H1 (cell line): ENCODE data around the gene PLPPR2. TPM values are rescaled to one million over a fixed set of nuclear protein-coding genes. Genes with fewer than 3 reads are reported as not detected.
A peak's percentile ranks its signal among the peaks of the same experiment; 100 is the strongest.

Source experiments
- CTCF ChIA-PET: fragments of 300-600 bp; sonication (Branson Sonifier 250); formaldehyde crosslinking; loops from one replicate; lab custom pipeline; 2021; ENCODE audit not compliant: partially characterized antibody; lab: Charles Lee
- POLR2A ChIA-PET: fragments of 300-600 bp; sonication (Branson Sonifier 250); formaldehyde crosslinking; loops from one replicate; lab custom pipeline; 2021; ENCODE audit warnings: inconsistent platforms; ENCODE audit not compliant: partially characterized antibody; lab: Charles Lee
- DNase-seq, 2 experiments: peaks; one replicate each; pipeline versions ENCODE4 v3.0.0 to v3.0.0-alpha.2; 2010 to 2022; ENCODE audit warnings: low spot score in 2 of 2, low read depth in 1 of 2, mixed read lengths in 1 of 2
- FAIRE-seq: peaks from 2 replicates; lab custom pipeline; 2011; peaks lifted over from hg19 to GRCh38; lab: Jason Lieb, UNC
- H2AFZ ChIP-seq: 2 replicates; pipeline ENCODE4 v1.8.1; 2012; ENCODE audit warnings: low read length, inconsistent platforms
- H2AK5ac ChIP-seq: 2 replicates; pipeline ENCODE4 v1.6.1; 2013; ENCODE audit warnings: low read depth, low read length
- H2BK120ac ChIP-seq: replicated peaks from 2 replicates; pipeline ENCODE3; 2013; ENCODE audit warnings: low read depth, low read length, inconsistent platforms
- H2BK12ac ChIP-seq: 2 replicates; pipeline ENCODE4 v1.6.1; 2013; ENCODE audit warnings: low read depth, low read length
- H2BK15ac ChIP-seq: 2 replicates; pipeline ENCODE4 v1.6.1; 2013; ENCODE audit warnings: low read length
- H2BK20ac ChIP-seq: 2 replicates; pipeline ENCODE4 v1.6.1; 2013; ENCODE audit warnings: low read length
- H2BK5ac ChIP-seq: 2 replicates; pipeline ENCODE4 v1.6.1; 2013; ENCODE audit warnings: low read depth, low read length
- H3K14ac ChIP-seq: 2 replicates; pipeline ENCODE4 v1.6.1; 2013; ENCODE audit warnings: inconsistent platforms; ENCODE audit not compliant: insufficient read length
- H3K18ac ChIP-seq: 2 replicates; pipeline ENCODE4 v1.6.1; 2013; ENCODE audit warnings: low read length; ENCODE audit errors: extremely low read depth
- H3K23ac ChIP-seq: 2 replicates; pipeline ENCODE4 v1.6.1; 2013; ENCODE audit warnings: inconsistent platforms; ENCODE audit not compliant: insufficient read length
- H3K23me2 ChIP-seq: 2 replicates; pipeline ENCODE4 v1.6.1; 2013; ENCODE audit warnings: low read depth, low read length
- H3K27ac ChIP-seq: 2 replicates; pipeline ENCODE4 v1.6.1; 2011; ENCODE audit warnings: low read depth, low read length, inconsistent platforms
- H3K27me3 ChIP-seq, 4 experiments: replicated peaks in 1 of 4; 1 replicate in 1 of 4; 2 replicates in 3 of 4; pipeline versions ENCODE4 v1.6.1 to v1.8.1; 2011 to 2013; ENCODE audit warnings: low read length in 3 of 4, mild to moderate bottlenecking in 3 of 4, inconsistent platforms in 2 of 4, mixed read lengths in 2 of 4, moderate library complexity in 1 of 4; ENCODE audit not compliant: control insufficient read depth in 3 of 4, insufficient read depth in 3 of 4; ENCODE audit errors: extremely low read depth in 1 of 4
- H3K36me3 ChIP-seq, 4 experiments: 2 replicates each; pipeline versions ENCODE4 v1.6.1 to v1.8.1; 2011 to 2013; ENCODE audit warnings: mild to moderate bottlenecking in 4 of 4, low read length in 3 of 4, moderate library complexity in 2 of 4, control low read depth in 1 of 4, inconsistent platforms in 1 of 4; ENCODE audit not compliant: insufficient read depth in 4 of 4, control insufficient read depth in 2 of 4
- H3K4ac ChIP-seq: replicated peaks from 2 replicates; pipeline ENCODE3; 2013; ENCODE audit warnings: low read length, low read depth, mixed read lengths, inconsistent platforms; ENCODE audit not compliant: insufficient read length
- H3K4me1 ChIP-seq, 4 experiments: replicated peaks in 1 of 4; 1 replicate in 1 of 4; 2 replicates in 3 of 4; pipeline versions ENCODE4 v1.6.1 to v1.8.1; 2011 to 2013; ENCODE audit warnings: low read length in 3 of 4, inconsistent platforms in 2 of 4, mixed read lengths in 1 of 4; ENCODE audit not compliant: insufficient read depth in 4 of 4, control insufficient read depth in 3 of 4
- H3K4me2 ChIP-seq, 2 experiments: 2 replicates each; pipeline versions ENCODE4 v1.6.1 to v1.8.1; 2011 to 2013; ENCODE audit warnings: low read depth in 2 of 2, low read length in 2 of 2, control low read depth in 1 of 2, inconsistent platforms in 1 of 2, mild to moderate bottlenecking in 1 of 2; ENCODE audit not compliant: insufficient read depth in 1 of 2
- H3K4me3 ChIP-seq, 4 experiments: fragments of 200-600, 300-600 bp in 1 of 4; sonication (generic), shearing (Covaris generic), sonication (Bioruptor Twin) in 1 of 4; 2 replicates each; pipeline versions ENCODE4 v1.5.1 to v1.8.1; 2011 to 2016; ENCODE audit warnings: low read length in 4 of 4, low read depth in 3 of 4, control low read depth in 2 of 4, inconsistent platforms in 2 of 4, mild to moderate bottlenecking in 2 of 4, mixed read lengths in 1 of 4, moderate library complexity in 1 of 4; ENCODE audit not compliant: insufficient read depth in 2 of 4; ENCODE audit errors: extremely low read depth in 1 of 4
- H3K56ac ChIP-seq: replicated peaks from 2 replicates; pipeline ENCODE3; 2013; ENCODE audit warnings: low read depth, mild to moderate bottlenecking, mixed read lengths, low read length, inconsistent platforms; ENCODE audit not compliant: insufficient read length
- H3K79me1 ChIP-seq: 2 replicates; pipeline ENCODE4 v1.6.1; 2013; ENCODE audit warnings: low read depth, low read length, control low read depth
- H3K79me2 ChIP-seq, 2 experiments: 2 replicates each; pipeline versions ENCODE4 v1.6.1 to v1.8.1; 2012 to 2013; ENCODE audit warnings: low read length in 2 of 2, mild to moderate bottlenecking in 2 of 2, inconsistent platforms in 1 of 2; ENCODE audit not compliant: insufficient read depth in 2 of 2, control insufficient read depth in 1 of 2
- H3K9ac ChIP-seq, 4 experiments: replicated peaks in 1 of 4; 1 replicate in 1 of 4; 2 replicates in 3 of 4; pipeline versions ENCODE4 v1.6.1 to v1.8.1; 2011 to 2013; ENCODE audit warnings: low read depth in 3 of 4, low read length in 3 of 4, control low read depth in 2 of 4, mild to moderate bottlenecking in 2 of 4, moderate library complexity in 2 of 4, inconsistent platforms in 1 of 4; ENCODE audit errors: extremely low read depth in 1 of 4
- H3K9me3 ChIP-seq, 2 experiments: 2 replicates each; pipeline versions ENCODE4 v1.6.1 to v1.8.1; 2012 to 2013; ENCODE audit warnings: mild to moderate bottlenecking in 2 of 2, moderate library complexity in 2 of 2, control low read depth in 1 of 2, inconsistent platforms in 1 of 2, low read depth in 1 of 2, low read length in 1 of 2, mixed read lengths in 1 of 2; ENCODE audit not compliant: insufficient read depth in 2 of 2
- H4K20me1 ChIP-seq, 2 experiments: replicated peaks in 1 of 2; 2 replicates each; pipeline versions ENCODE3 to v1.8.1; 2011 to 2013; ENCODE audit warnings: inconsistent platforms in 2 of 2, low read length in 2 of 2, mild to moderate bottlenecking in 1 of 2; ENCODE audit not compliant: insufficient read depth in 2 of 2, control insufficient read depth in 1 of 2
- H4K5ac ChIP-seq: 2 replicates; pipeline ENCODE4 v1.6.1; 2013; ENCODE audit warnings: low read length, low read depth, mixed read lengths, inconsistent platforms; ENCODE audit not compliant: insufficient read length
- H4K8ac ChIP-seq: 2 replicates; pipeline ENCODE4 v1.8.0; 2013; ENCODE audit warnings: mild to moderate bottlenecking, moderate library complexity, low read length, inconsistent platforms; ENCODE audit not compliant: insufficient read depth; ENCODE audit errors: extremely low read depth
- H4K91ac ChIP-seq: replicated peaks from 2 replicates; pipeline ENCODE3; 2013; ENCODE audit warnings: low read length, mixed read lengths, inconsistent platforms; ENCODE audit not compliant: insufficient read length
- CEBPB ChIP-seq: IDR thresholded peaks from 2 replicates; pipeline ENCODE4 v1.6.1; 2012; ENCODE audit warnings: low read depth, low read length
- CHD1 ChIP-seq: IDR thresholded peaks from 2 replicates; pipeline ENCODE4 v1.6.1; 2012; ENCODE audit warnings: low read depth, low read length, improper control_type of control experiment
- EGR1 ChIP-seq: IDR thresholded peaks from 2 replicates; pipeline ENCODE4 v1.6.1; 2011; ENCODE audit warnings: low read depth, low read length, borderline replicate concordance
- JUN ChIP-seq: IDR thresholded peaks from 2 replicates; pipeline ENCODE4 v1.6.1; 2011; ENCODE audit warnings: low read depth, mild to moderate bottlenecking, improper control_type of control experiment, low read length
- NRF1 ChIP-seq: IDR thresholded peaks from 2 replicates; pipeline ENCODE4 v1.6.1; 2011; ENCODE audit warnings: mild to moderate bottlenecking, low read depth, low read length, improper control_type of control experiment
- RBBP5 ChIP-seq: IDR thresholded peaks from 2 replicates; pipeline ENCODE4 v1.7.1; 2012; ENCODE audit warnings: low read depth, mild to moderate bottlenecking, inconsistent platforms, low read length, moderate library complexity, borderline replicate concordance
- RXRA ChIP-seq: IDR thresholded peaks from 2 replicates; pipeline ENCODE4 v1.6.1; 2011; ENCODE audit warnings: low read depth, mild to moderate bottlenecking, low read length, moderate library complexity; ENCODE audit not compliant: insufficient read depth
- SIX5 ChIP-seq: IDR thresholded peaks from 2 replicates; pipeline ENCODE4 v1.6.1; 2011; ENCODE audit warnings: mild to moderate bottlenecking, low read depth, low read length
- SRF ChIP-seq: IDR thresholded peaks from 2 replicates; pipeline ENCODE4 v1.6.1; 2011; ENCODE audit warnings: mild to moderate bottlenecking, low read depth, low read length, moderate library complexity
- SUZ12 ChIP-seq: fragments of 200-600 bp; sonication (generic); IDR thresholded peaks from 2 replicates; pipeline ENCODE4 v1.6.1; 2012; ENCODE audit warnings: mild to moderate bottlenecking, inconsistent platforms, low read length, moderate library complexity, mixed read lengths
- TAF1 ChIP-seq: IDR thresholded peaks from 2 replicates; pipeline ENCODE4 v1.6.1; 2011; ENCODE audit warnings: mild to moderate bottlenecking, low read depth, low read length
- WGBS, 2 experiments: shearing (Covaris generic) in 1 of 2; methylation state at CpG; one replicate each; pipeline versions ENCODE4 v1.1.6 to v1.1.7; 2013 to 2015; ENCODE audit warnings: low lambda C conversion rate in 2 of 2, mixed read lengths in 2 of 2, inconsistent platforms in 1 of 2, low coverage in 1 of 2, missing lambda C conversion rate in 1 of 2; ENCODE audit not compliant: insufficient replicate concordance in 2 of 2, insufficient coverage in 1 of 2, insufficient read length in 1 of 2; ENCODE audit errors: extremely low coverage in 1 of 2, missing lambda C conversion rate in 1 of 2; 5-methylcytosine and 5-hydroxymethylcytosine counted together
- polyA plus RNA-seq, 7 experiments: library from polyadenylated mRNA; depleted of rRNA in 3 of 7; stranded (reverse) in 5 of 7; unstranded in 2 of 7; fragments of >200 nt in 5 of 7; fragments of 200-250 nt in 2 of 7; gene quantifications; 1 replicate in 5 of 7; 2 replicates in 1 of 7; 4 replicates in 1 of 7; pipeline versions ENCODE4 v1.2.1 to v1.2.3, GENCODE V29; 2011 to 2013; ENCODE audit warnings: missing spikeins in 2 of 7, mixed read lengths in 2 of 7
- total RNA-seq: library from RNA; stranded (reverse); fragmentation: NEBNext Ultra II Directional; extraction: Animal tissue kit (Norgen Biotek cat#: 25700); gene quantifications from 2 replicates; pipeline ENCODE4 v1.2.1, GENCODE V29; 2021

PLPPR2 gene
- total and polyA plus RNA-seq, 2 of the 8 experiments (the other 6 are each of a cell fraction or from before 2014, with no cell fraction given): 7.2 to 11.7 TPM

DNA sequence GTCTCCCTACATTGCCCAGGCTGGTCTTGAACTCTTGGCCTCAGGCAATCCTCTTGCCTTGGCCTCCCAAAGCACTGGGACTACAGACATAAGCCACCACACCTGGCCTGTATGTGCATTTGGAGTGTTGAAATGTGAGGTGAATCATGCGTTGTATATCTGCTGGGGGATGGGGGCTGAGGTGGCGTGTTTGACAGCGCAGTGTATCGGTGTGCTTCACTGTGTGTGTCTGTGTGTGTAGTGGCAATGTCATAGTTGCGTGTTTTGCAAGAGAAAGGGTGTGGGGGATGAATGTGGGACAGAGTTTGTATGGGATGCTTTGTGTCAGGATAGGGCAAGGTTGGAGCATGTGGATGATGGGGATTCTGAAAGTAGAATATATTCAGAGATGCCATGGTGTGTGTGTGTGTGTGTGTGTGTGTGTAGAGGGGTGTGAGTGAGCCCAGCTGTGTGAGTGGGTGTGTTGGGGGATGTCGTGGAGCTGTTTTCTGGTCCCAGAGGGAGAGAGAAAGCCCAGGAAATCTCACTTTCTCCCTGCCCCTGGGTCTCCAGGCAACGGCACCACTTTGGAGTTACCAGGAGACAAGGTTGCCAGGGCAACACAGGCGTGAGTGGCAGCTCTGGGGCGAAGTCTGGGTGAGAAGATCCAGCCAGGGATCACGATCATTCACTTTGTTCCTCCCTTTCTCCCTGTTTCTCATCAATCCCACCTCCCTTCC lies 18.1 kb downstream of the PLPPR2 start:
- Histone ChIP-seq H3K4me3 (peak overlapping the region in 1 of 4 experiments; percentile 72; a peak in 1 of 8 replicates), H2BK20ac (no peak overlapping the region), H3K23ac (no peak overlapping the region), H4K91ac (no peak overlapping the region), H3K4me1 (peaks cover 0 to 10% (median 8%) of the 10 kb centered on the region in 4 experiments; a peak in 6 of 7 replicates), H3K23me2 (peaks cover 7% of the 10 kb centered on the region), H3K4me2 (peak overlapping the region; percentile 74 to 79), H3K79me1 (no peaks in the 10 kb centered on the region; the same call in 1 of the 2 replicates), H3K36me3 (no peaks in the 10 kb centered on the region), H3K9me3 (no peaks in the 10 kb centered on the region), H3K18ac (no peak overlapping the region), H2BK120ac (no peak overlapping the region), H2BK15ac (peak overlapping the region; percentile 81; the same call in 1 of the 2 replicates), H3K56ac (no peak overlapping the region), H4K20me1 (peaks cover 0 to 3% of the 10 kb centered on the region in 2 experiments), H2BK5ac (no peak overlapping the region), H4K8ac (no peak overlapping the region), H2AFZ (no peak overlapping the region), H3K27me3 (no peaks in the 10 kb centered on the region), H3K79me2 (no peaks in the 10 kb centered on the region), H3K9ac (no peak overlapping the region), H3K4ac (no peak overlapping the region), H3K27ac (no peak overlapping the region), H3K14ac (no peak overlapping the region), H2BK12ac (no peak overlapping the region; the same call in 1 of the 2 replicates), H4K5ac (no peak overlapping the region), H2AK5ac (no peak overlapping the region; the same call in 1 of the 2 replicates)
- WGBS, 2 experiments: 76% methylated on average over 10 of the region's 10 CpGs; no CpG with 5 or more reads in 1 of the 2 experiments
- CTCF ChIA-PET: interaction anchor here (3.6 to 16.8 kb wide), 4 partner anchors 10 to 79 kb away, joined by 16 to 192 read pairs (median 24); partner anchors contain the start of genes EPOR, ODAD3, PRKCSH and TSPAN16
- FAIRE-seq: no peak
- DNase-seq: no peak
- POLR2A ChIA-PET: interaction anchor here (1.3 to 5.2 kb wide), 4 partner anchors 8 to 33 kb away, joined by 4 to 34 read pairs (median 10); partner anchors contain the start of gene RAB3D
- TF ChIP-seq JUN (no peak), RXRA (no peak), RBBP5 (no peak), NRF1 (no peak), SRF (no peak), SIX5 (no peak), EGR1 (no peak), TAF1 (no peak), CEBPB (no peak), SUZ12 (no peak), CHD1 (no peak)
